A549 (cell line): Measurements from ENCODE around the gene SPATA2L.

Experiments used
- ELK1 ChIP-seq: fragments of 150-350 bp; IDR thresholded peaks from 2 replicates; pipeline ENCODE4 v1.6.1; 2014; ENCODE audit warnings: low read depth, mild to moderate bottlenecking, low read length
- JUNB ChIP-seq: fragments of >200 bp; sonication (Bioruptor Twin); formaldehyde crosslinking; IDR thresholded peaks from 2 replicates; pipeline ENCODE4 v1.6.1; 2016
- MAFK ChIP-seq: fragments of 450-650 bp; IDR thresholded peaks from 2 replicates; pipeline ENCODE4 v1.6.1; 2014; ENCODE audit not compliant: partially characterized antibody
- MAZ ChIP-seq: fragments of 150-350 bp; IDR thresholded peaks from 2 replicates; pipeline ENCODE4 v1.6.1; 2014; ENCODE audit warnings: antibody characterized with exemption, low read depth, low read length, borderline replicate concordance
- RAD21 ChIP-seq, 2 experiments: fragments of >200 bp in 1 of 2; sonication (Bioruptor Twin) in 1 of 2; formaldehyde crosslinking in 1 of 2; IDR thresholded peaks in 1 of 2; conservative IDR thresholded peaks in 1 of 2; 2 replicates in 1 of 2; 3 replicates in 1 of 2; pipeline ENCODE4 v1.6.1; 2012 to 2018; ENCODE audit warnings: inconsistent platforms in 1 of 2
- TF ChIP-seq, protein P1 (sequence below): fragments of >200 bp; sonication (Bioruptor Twin); formaldehyde crosslinking; IDR thresholded peaks from 3 replicates; pipeline ENCODE4 v1.5.1; 2016

- TF ChIP-seq, protein P1, sequence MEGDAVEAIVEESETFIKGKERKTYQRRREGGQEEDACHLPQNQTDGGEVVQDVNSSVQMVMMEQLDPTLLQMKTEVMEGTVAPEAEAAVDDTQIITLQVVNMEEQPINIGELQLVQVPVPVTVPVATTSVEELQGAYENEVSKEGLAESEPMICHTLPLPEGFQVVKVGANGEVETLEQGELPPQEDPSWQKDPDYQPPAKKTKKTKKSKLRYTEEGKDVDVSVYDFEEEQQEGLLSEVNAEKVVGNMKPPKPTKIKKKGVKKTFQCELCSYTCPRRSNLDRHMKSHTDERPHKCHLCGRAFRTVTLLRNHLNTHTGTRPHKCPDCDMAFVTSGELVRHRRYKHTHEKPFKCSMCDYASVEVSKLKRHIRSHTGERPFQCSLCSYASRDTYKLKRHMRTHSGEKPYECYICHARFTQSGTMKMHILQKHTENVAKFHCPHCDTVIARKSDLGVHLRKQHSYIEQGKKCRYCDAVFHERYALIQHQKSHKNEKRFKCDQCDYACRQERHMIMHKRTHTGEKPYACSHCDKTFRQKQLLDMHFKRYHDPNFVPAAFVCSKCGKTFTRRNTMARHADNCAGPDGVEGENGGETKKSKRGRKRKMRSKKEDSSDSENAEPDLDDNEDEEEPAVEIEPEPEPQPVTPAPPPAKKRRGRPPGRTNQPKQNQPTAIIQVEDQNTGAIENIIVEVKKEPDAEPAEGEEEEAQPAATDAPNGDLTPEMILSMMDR: no peak
- TF ChIP-seq MAFK: no peak
- no peak for TF ChIP-seq RAD21 (conservative IDR thresholded peaks at IDR 0.05 in 1 of 2, IDR thresholded peaks at IDR 0.05 in 1 of 2)
- no peak for TF ChIP-seq MAZ
- no peak for TF ChIP-seq ELK1
- no peak for TF ChIP-seq JUNB
Measured at GRCh38 chr16:89672177-89672941, 29.1 kb downstream of the SPATA2L start.
